Ishikawa (cell line): Measurements from ENCODE around the gene TMX4.

ENCODE experiments used
- EGR1 ChIP-seq: IDR thresholded peaks from 2 replicates; pipeline ENCODE4 v1.6.1; 2012
- FOXM1 ChIP-seq: IDR thresholded peaks from 2 replicates; pipeline ENCODE4 v1.6.1; 2012; ENCODE audit warnings: low read depth, borderline replicate concordance
- NFIC ChIP-seq: IDR thresholded peaks from 2 replicates; pipeline ENCODE4 v1.6.1; 2012
- TAF1 ChIP-seq: IDR thresholded peaks from 2 replicates; pipeline ENCODE4 v1.6.1; 2012; ENCODE audit warnings: low read depth, mild to moderate bottlenecking
- YY1 ChIP-seq: IDR thresholded peaks from 2 replicates; pipeline ENCODE4 v1.6.1; 2012; ENCODE audit warnings: low read depth
- TF ChIP-seq, protein P1 (sequence below): IDR thresholded peaks from 2 replicates; pipeline ENCODE4 v1.6.1; 2012

- TF ChIP-seq NFIC (no peak), FOXM1 (no peak), TAF1 (no peak), YY1 (no peak), EGR1 (no peak)
- TF ChIP-seq, protein P1, sequence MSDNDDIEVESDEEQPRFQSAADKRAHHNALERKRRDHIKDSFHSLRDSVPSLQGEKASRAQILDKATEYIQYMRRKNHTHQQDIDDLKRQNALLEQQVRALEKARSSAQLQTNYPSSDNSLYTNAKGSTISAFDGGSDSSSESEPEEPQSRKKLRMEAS, result no peak
Measured at GRCh38 chr20:8065691-8066090, 46.1 kb upstream of the TMX4 start.
